Activated T-cell treated with anti-CD3 and anti-CD28 coated beads, Interleukin-2, amount 50 U/mL, for 4 hours (primary cell): ENCODE data around the gene SLC27A5. TPM values are rescaled to one million over a fixed set of nuclear protein-coding genes. Genes with fewer than 3 reads are reported as not detected.
"Not testable (repeated sequence)": the region's sequence is repeated elsewhere in the genome, so short reads cannot be mapped to it uniquely, and the experiment has no call there.

Experiments used
- ATAC-seq, 2 donors: fragments of 200-7000 bp; cut with Tn5 transposase; one replicate each; pipeline ENCODE4 v1.10.0; 2021
- DNase-seq: peaks from one replicate; pipeline ENCODE4 v3.0.0-alpha.2; 2020
- H3K27me3 Mint-ChIP-seq: one replicate; pipeline ENCODE4 v1.8.0; 2021; ENCODE audit warnings: low read depth, mixed read lengths
- H3K36me3 Mint-ChIP-seq: one replicate; pipeline ENCODE4 v1.8.0; 2022; ENCODE audit warnings: mixed read lengths; ENCODE audit not compliant: insufficient read depth
- H3K4me1 Mint-ChIP-seq: one replicate; pipeline ENCODE4 v1.8.0; 2021; ENCODE audit warnings: low read depth, mixed read lengths
- H3K4me3 Mint-ChIP-seq: one replicate; pipeline ENCODE4 v1.8.0; 2021; ENCODE audit warnings: mild to moderate bottlenecking, moderate library complexity, mixed read lengths
- H3K9me3 Mint-ChIP-seq: one replicate; pipeline ENCODE4 v1.8.0; 2021; ENCODE audit warnings: mixed read lengths
- total RNA-seq, 3 donors: library from RNA; stranded (reverse); gene quantifications; one replicate each; pipeline ENCODE4 v1.2.1, GENCODE V29; 2021

SLC27A5 gene
- total RNA-seq, 3 donors from 2014 or later: 12.6 to 19.8 (median 19.5) TPM

- Mint-ChIP-seq H3K9me3 (no peaks in the 10 kb centered on the region), H3K36me3 (peaks cover 3% of the 10 kb centered on the region), H3K4me3 (peak overlapping the region; percentile 88), H3K4me1 (peaks cover 17% of the 10 kb centered on the region), H3K27me3 (no peaks in the 10 kb centered on the region)
- DNase-seq (no peak), ATAC-seq (peak; percentile 2 to 11)
These were observed 45.6 kb downstream of the SLC27A5 start for GRCh38 chr19:58466089-58466759.

GRCh38 chr19:58460039-58460438, 51.8 kb downstream of the SLC27A5 start:
- no peak overlapping the region for H3K4me3 Mint-ChIP-seq
- no peaks in the 10 kb centered on the region for H3K27me3 Mint-ChIP-seq
- peaks cover 6% of the 10 kb centered on the region for H3K36me3 Mint-ChIP-seq
- no peak for DNase-seq
- ATAC-seq: no peak
- H3K9me3 Mint-ChIP-seq: no peaks in the 10 kb centered on the region
- no peaks in the 10 kb centered on the region for H3K4me1 Mint-ChIP-seq

DNA sequence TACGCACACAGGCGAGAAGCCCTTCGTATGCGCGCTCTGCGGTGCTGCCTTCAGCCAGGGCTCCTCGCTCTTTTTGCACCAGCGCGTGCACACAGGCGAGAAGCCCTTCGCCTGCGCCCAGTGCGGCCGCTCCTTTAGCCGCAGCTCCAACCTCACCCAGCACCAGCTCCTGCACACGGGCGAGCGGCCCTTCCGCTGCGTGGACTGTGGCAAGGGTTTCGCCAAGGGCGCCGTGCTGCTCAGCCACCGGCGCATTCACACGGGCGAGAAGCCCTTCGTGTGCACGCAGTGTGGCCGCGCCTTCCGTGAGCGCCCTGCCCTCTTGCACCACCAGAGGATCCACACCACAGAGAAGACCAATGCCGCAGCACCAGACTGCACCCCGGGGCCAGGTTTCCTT, 55.7 kb downstream of the SLC27A5 start:
- peaks cover 10% of the 10 kb centered on the region for H3K36me3 Mint-ChIP-seq
- peaks cover 2% of the 10 kb centered on the region for H3K27me3 Mint-ChIP-seq
- DNase-seq (no peak), ATAC-seq (no peak)
- no peaks in the 10 kb centered on the region for H3K9me3 Mint-ChIP-seq
- H3K4me1 Mint-ChIP-seq: peaks cover 11% of the 10 kb centered on the region
- H3K4me3 Mint-ChIP-seq: no peak overlapping the region

GRCh38 chr19:58455306-58455705, 56.5 kb downstream of the SLC27A5 start:
- H3K4me1 Mint-ChIP-seq: peaks cover 18% of the 10 kb centered on the region
- no peak for DNase-seq
- ATAC-seq: no peak
- H3K4me3 Mint-ChIP-seq: no peak overlapping the region
- peaks cover 2% of the 10 kb centered on the region for H3K27me3 Mint-ChIP-seq
- no peaks in the 10 kb centered on the region for H3K9me3 Mint-ChIP-seq
- H3K36me3 Mint-ChIP-seq: peaks cover 10% of the 10 kb centered on the region

DNA sequence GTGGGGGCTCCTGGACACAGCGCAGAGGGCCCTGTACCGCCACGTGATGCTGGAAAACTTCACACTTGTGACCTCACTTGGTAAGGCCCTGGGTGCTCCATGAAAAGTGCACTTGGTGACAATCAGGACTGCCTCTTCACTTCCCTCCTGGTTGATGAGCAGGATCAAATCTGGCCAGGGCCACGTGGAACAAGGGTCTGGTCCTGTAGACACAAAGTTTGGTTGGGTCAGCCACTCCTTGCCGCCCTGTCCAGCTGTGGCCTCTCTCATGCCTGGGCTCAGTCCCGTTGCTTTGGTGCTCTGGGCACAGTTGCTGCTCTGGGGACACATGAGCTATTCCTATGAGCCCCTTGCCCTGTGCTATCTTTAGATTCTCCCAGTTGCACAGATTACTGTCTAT, 58.0 kb downstream of the SLC27A5 start:
- DNase-seq: no peak
- ATAC-seq: no peak
- peak overlapping the region; percentile 60 for H3K4me3 Mint-ChIP-seq
- peaks cover 5% of the 10 kb centered on the region for H3K27me3 Mint-ChIP-seq
- peaks cover 5% of the 10 kb centered on the region for H3K9me3 Mint-ChIP-seq
- peaks cover 10% of the 10 kb centered on the region for H3K36me3 Mint-ChIP-seq
- H3K4me1 Mint-ChIP-seq: peaks cover 19% of the 10 kb centered on the region

GRCh38 chr19:58451358-58452101, 60.3 kb downstream of the SLC27A5 start, which contains the start of gene ZNF324B:
TSS of gene ZNF324B (plus strand) at chr19:58451622. CDS start at chr19:58453702, 2,080 bp downstream.
- Mint-ChIP-seq H3K4me3 (peak within 1 kb of the TSS; percentile 84), H3K9me3 (peaks cover 11% of the 10 kb centered on the region), H3K4me1 (peaks cover 19% of the 10 kb centered on the region), H3K36me3 (peaks cover 6% of the 10 kb centered on the region), H3K27me3 (peaks cover 18% of the 10 kb centered on the region)
- peak; percentile 95 for DNase-seq
- ATAC-seq: peak; percentile 97 to 98

GRCh38 chr19:58450856-58451357, 60.9 kb downstream of the SLC27A5 start:
- H3K9me3 Mint-ChIP-seq: peaks cover 11% of the 10 kb centered on the region
- H3K4me3 Mint-ChIP-seq: peak overlapping the region; percentile 84
- peaks cover 19% of the 10 kb centered on the region for H3K4me1 Mint-ChIP-seq
- peaks cover 22% of the 10 kb centered on the region for H3K27me3 Mint-ChIP-seq
- ATAC-seq: peak in 1 of 2 donors; percentile 2
- DNase-seq: no peak
- H3K36me3 Mint-ChIP-seq: peaks cover 6% of the 10 kb centered on the region

DNA sequence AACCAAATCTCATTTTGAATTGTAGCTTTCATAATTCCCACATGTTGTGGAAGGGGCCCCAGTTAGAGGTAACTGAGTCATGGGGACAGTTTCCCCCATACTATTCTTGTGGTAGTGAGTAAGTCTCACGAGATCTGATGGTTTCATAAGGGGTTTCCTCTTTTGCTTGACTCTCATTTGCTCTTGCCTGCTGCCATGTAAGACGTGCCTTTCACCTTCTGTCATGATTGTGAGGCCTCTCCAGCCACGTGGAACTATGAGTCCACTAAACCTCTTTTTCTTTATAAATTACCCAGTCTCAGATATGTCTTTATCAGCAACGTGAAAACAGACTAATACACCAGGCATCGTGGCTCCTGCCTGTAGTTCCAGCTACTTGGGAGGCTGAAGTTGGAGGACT, 61.8 kb downstream of the SLC27A5 start:
- not testable (repeated sequence) for H3K4me3 Mint-ChIP-seq, DNase-seq, ATAC-seq, H3K36me3 Mint-ChIP-seq
- H3K9me3 Mint-ChIP-seq: peaks cover 11% of the 10 kb centered on the region
- H3K4me1 Mint-ChIP-seq: peaks cover 19% of the 10 kb centered on the region
- peaks cover 22% of the 10 kb centered on the region for H3K27me3 Mint-ChIP-seq

- not testable (repeated sequence) for H3K4me3 Mint-ChIP-seq
- H3K27me3 Mint-ChIP-seq: peaks cover 22% of the 10 kb centered on the region
- H3K4me1 Mint-ChIP-seq: peaks cover 19% of the 10 kb centered on the region
These were observed 62.9 kb downstream of the SLC27A5 start for GRCh38 chr19:58448860-58449259.

More at GRCh38 chr19:58448860-58449259, 62.9 kb downstream of the SLC27A5 start:
- DNase-seq, H3K36me3 Mint-ChIP-seq, ATAC-seq: not testable (repeated sequence)
- H3K9me3 Mint-ChIP-seq: peaks cover 11% of the 10 kb centered on the region

Other genes starting within 250 kb of the SLC27A5 start
- gene ZNF8, start 233.0 kb downstream of the SLC27A5 start, total RNA-seq: 1 to 10 TPM; 3.3 to 3.5 (median 3.4) TPM
- gene ERVK3-1, start 206.6 kb downstream of the SLC27A5 start, total RNA-seq: 100 to 1,000 TPM; 117 TPM
- gene ZSCAN22, start 185.0 kb downstream of the SLC27A5 start, total RNA-seq: 1 to 10 TPM; 3.0 to 4.3 (median 3.6) TPM
- gene A1BG, start 158.5 kb downstream of the SLC27A5 start, total RNA-seq: 10 to 100 TPM in 2 of 3 donors, 1 to 10 TPM in 1; 9.0 to 12.0 (median 11.5) TPM
- under 1 TPM; 0.55 to 0.99 (median 0.98) TPM for gene ZNF497, start 149.2 kb downstream of the SLC27A5 start, total RNA-seq
- 1 to 10 TPM; 1.2 to 2.1 (median 1.8) TPM for gene ZNF837, start 131.0 kb downstream of the SLC27A5 start, total RNA-seq
- 1,000 to 10,000 TPM; 2,106 to 2,287 (median 2,120) TPM for gene RPS5, start 124.7 kb downstream of the SLC27A5 start, total RNA-seq
- 1 to 10 TPM; 2.5 to 3.2 (median 2.5) TPM for gene RNF225, start 116.3 kb downstream of the SLC27A5 start, total RNA-seq
- 10 to 100 TPM; 17.8 to 20.5 (median 20.3) TPM for gene ZNF584, start 103.3 kb downstream of the SLC27A5 start, total RNA-seq
- 1 to 10 TPM; 1.0 to 1.8 (median 1.8) TPM for gene ZNF132, start 71.8 kb downstream of the SLC27A5 start, total RNA-seq
- 10 to 100 TPM; 10.7 to 13.3 (median 11.3) TPM for gene ZNF324B, start 60.4 kb downstream of the SLC27A5 start, total RNA-seq
- gene ZNF324, start 44.9 kb downstream of the SLC27A5 start, total RNA-seq: 10 to 100 TPM; 16.1 to 18.0 (median 16.4) TPM
- 1 to 10 TPM; 5.3 to 6.4 (median 6.0) TPM for gene ZNF446, start 35.6 kb downstream of the SLC27A5 start, total RNA-seq
- gene ZBTB45, start 7.8 kb upstream of the SLC27A5 start, total RNA-seq: 10 to 100 TPM; 15.4 to 16.7 (median 16.1) TPM
- gene TRIM28, start 32.1 kb upstream of the SLC27A5 start, total RNA-seq: 100 to 1,000 TPM; 850 to 963 (median 920) TPM
- gene CHMP2A, start 43.1 kb upstream of the SLC27A5 start, total RNA-seq: 100 to 1,000 TPM; 117 to 128 (median 119) TPM
- gene UBE2M, start 46.6 kb upstream of the SLC27A5 start, total RNA-seq: 100 to 1,000 TPM; 138 to 155 (median 153) TPM
- gene MZF1, start 61.3 kb upstream of the SLC27A5 start, total RNA-seq: 10 to 100 TPM; 12.4 to 16.9 (median 12.7) TPM